HG03280 (cell line): ENCODE measurements around the gene DCLK1.

Experiments used
- ATAC-seq: cut with Tn5 transposase; IDR thresholded peaks from one replicate; pipeline ENCODE4 v1.9.1; 2021; ENCODE audit warnings: mild to moderate bottlenecking, moderate library complexity; ENCODE audit not compliant: unreplicated experiment

DCLK1 gene

GRCh38 chr13:35793823-35794222, 337.4 kb downstream of the DCLK1 start:
- ATAC-seq: no peak

- no peak for ATAC-seq
Observed at GRCh38 chr13:35792911-35793310, 338.3 kb downstream of the DCLK1 start.

GRCh38 chr13:35792021-35792420, 339.2 kb downstream of the DCLK1 start:
- no peak for ATAC-seq

GRCh38 chr13:35791184-35791851, 339.9 kb downstream of the DCLK1 start:
- ATAC-seq: no peak

- peak; percentile 73 for ATAC-seq
Observed at GRCh38 chr13:35789335-35790165, 341.6 kb downstream of the DCLK1 start.

- ATAC-seq: no peak
Observed at GRCh38 chr13:35787937-35788336, 343.2 kb downstream of the DCLK1 start.

- no peak for ATAC-seq
Observed at GRCh38 chr13:35785576-35786303, 345.4 kb downstream of the DCLK1 start.

GRCh38 chr13:35784286-35784951, 346.8 kb downstream of the DCLK1 start:
- no peak for ATAC-seq

GRCh38 chr13:35782793-35783192, 348.4 kb downstream of the DCLK1 start:
- no peak for ATAC-seq

GRCh38 chr13:35781036-35782000, 349.9 kb downstream of the DCLK1 start:
- ATAC-seq: no peak

- no peak for ATAC-seq
Observed at GRCh38 chr13:35780613-35781012, 350.6 kb downstream of the DCLK1 start.

GRCh38 chr13:35771898-35772297, 359.3 kb downstream of the DCLK1 start:
- ATAC-seq: no peak

- no peak for ATAC-seq
Observed at GRCh38 chr13:35770756-35771297, 360.4 kb downstream of the DCLK1 start.

GRCh38 chr13:35769812-35770211, 361.4 kb downstream of the DCLK1 start:
- ATAC-seq: no peak

- no peak for ATAC-seq
Observed at GRCh38 chr13:35768551-35768950, 362.6 kb downstream of the DCLK1 start.

GRCh38 chr13:35768073-35768472, 363.1 kb downstream of the DCLK1 start:
- no peak for ATAC-seq

GRCh38 chr13:35767256-35767976, 363.8 kb downstream of the DCLK1 start:
- no peak for ATAC-seq

- ATAC-seq: no peak
Observed at GRCh38 chr13:35766663-35767062, 364.5 kb downstream of the DCLK1 start.

- ATAC-seq: no peak
Observed at GRCh38 chr13:35765941-35766340, 365.2 kb downstream of the DCLK1 start.
